ENCODE measurements around the gene MAPRE2. TPM values are rescaled to one million over a fixed set of nuclear protein-coding genes. Genes with fewer than 3 reads are reported as not detected.

Gene MAPRE2
- total RNA-seq, 1 experiment from 2014 or later, result 31.4 TPM

DNA sequence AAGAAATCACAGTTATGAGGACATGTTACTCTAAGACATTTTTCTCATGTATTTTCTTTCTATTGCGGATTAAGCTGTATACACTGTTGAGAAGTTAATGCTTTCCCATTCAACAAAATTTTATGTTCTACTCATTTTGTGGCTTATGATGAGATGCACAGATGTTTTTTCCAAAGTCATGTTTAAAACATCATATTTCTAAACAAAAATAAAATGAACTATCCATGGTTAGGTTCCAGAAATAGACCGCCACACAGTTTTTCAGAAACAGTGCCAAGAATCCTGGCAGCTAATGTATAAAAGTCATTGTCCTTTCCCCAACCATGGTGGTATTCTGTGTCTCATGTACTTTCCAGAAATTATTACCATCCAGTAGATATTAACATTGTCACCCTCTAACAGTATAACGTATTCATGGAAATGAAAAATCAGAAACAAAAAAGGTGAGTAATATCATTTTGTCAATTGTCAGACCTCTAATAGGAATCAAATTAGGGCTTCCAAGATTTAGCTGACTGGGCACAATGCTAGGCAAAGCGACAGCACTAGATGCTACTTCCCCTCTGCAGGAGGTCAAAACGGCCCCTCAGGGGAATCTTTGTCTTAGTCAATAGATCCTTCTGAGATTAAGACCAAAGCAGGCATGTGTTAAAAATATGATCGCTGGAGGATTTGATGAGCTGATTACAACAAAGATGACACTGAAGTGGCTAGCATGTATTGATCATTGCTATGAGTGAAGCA, 145.2 kb downstream of the MAPRE2 start:
- no peak overlapping the region for H3K27ac Mint-ChIP-seq (ENCODE audit: unreplicated experiment)
- no peaks in the 10 kb centered on the region for H3K4me1 Mint-ChIP-seq (ENCODE audit: low read depth, unreplicated experiment)
- TF ChIP-seq, protein P1, sequence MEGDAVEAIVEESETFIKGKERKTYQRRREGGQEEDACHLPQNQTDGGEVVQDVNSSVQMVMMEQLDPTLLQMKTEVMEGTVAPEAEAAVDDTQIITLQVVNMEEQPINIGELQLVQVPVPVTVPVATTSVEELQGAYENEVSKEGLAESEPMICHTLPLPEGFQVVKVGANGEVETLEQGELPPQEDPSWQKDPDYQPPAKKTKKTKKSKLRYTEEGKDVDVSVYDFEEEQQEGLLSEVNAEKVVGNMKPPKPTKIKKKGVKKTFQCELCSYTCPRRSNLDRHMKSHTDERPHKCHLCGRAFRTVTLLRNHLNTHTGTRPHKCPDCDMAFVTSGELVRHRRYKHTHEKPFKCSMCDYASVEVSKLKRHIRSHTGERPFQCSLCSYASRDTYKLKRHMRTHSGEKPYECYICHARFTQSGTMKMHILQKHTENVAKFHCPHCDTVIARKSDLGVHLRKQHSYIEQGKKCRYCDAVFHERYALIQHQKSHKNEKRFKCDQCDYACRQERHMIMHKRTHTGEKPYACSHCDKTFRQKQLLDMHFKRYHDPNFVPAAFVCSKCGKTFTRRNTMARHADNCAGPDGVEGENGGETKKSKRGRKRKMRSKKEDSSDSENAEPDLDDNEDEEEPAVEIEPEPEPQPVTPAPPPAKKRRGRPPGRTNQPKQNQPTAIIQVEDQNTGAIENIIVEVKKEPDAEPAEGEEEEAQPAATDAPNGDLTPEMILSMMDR (IDR thresholded peaks at IDR 0.05; ENCODE audit: unreplicated experiment), result no peak
- no peak for DNase-seq
- intact Hi-C loops (cut with micrococcal nuclease; ENCODE audit: unreplicated experiment), result no loop called here
- CTCF ChIA-PET, result no interaction called here
- no peak overlapping the region for H3K4me3 Mint-ChIP-seq (ENCODE audit: low read depth, unreplicated experiment)
- H3K9me3 Mint-ChIP-seq (ENCODE audit: low read depth, unreplicated experiment), result no peaks in the 10 kb centered on the region
- H3K27me3 Mint-ChIP-seq (ENCODE audit: unreplicated experiment), result no peaks in the 10 kb centered on the region
- no TSS peak for BruUV-seq (replicated peaks)
- no peaks in the 10 kb centered on the region for H3K36me3 Mint-ChIP-seq (ENCODE audit: insufficient read depth, unreplicated experiment)

- CTCF ChIA-PET, result no interaction called here
Observed at GRCh38 chr18:35189510-35189909, 148.3 kb downstream of the MAPRE2 start.

GRCh38 chr18:35190948-35191697, 149.9 kb downstream of the MAPRE2 start:
- no TSS peak for BruUV-seq (replicated peaks)
- Mint-ChIP-seq H3K27me3 (ENCODE audit: unreplicated experiment) (no peaks in the 10 kb centered on the region), H3K36me3 (ENCODE audit: insufficient read depth, unreplicated experiment) (no peaks in the 10 kb centered on the region), H3K27ac (ENCODE audit: unreplicated experiment) (no peak overlapping the region), H3K4me1 (ENCODE audit: low read depth, unreplicated experiment) (no peaks in the 10 kb centered on the region), H3K4me3 (ENCODE audit: low read depth, unreplicated experiment) (no peak overlapping the region), H3K9me3 (ENCODE audit: low read depth, unreplicated experiment) (no peaks in the 10 kb centered on the region)
- TF ChIP-seq, protein P1 (IDR thresholded peaks at IDR 0.05; ENCODE audit: unreplicated experiment), result no peak
- CTCF ChIA-PET, result no interaction called here
- no peak for DNase-seq
- intact Hi-C loops (cut with micrococcal nuclease; ENCODE audit: unreplicated experiment), result no loop called here

More at GRCh38 chr18:35189510-35189909, 148.3 kb downstream of the MAPRE2 start:
- TF ChIP-seq, protein P1 (IDR thresholded peaks at IDR 0.05; ENCODE audit: unreplicated experiment), result no peak
- no TSS peak for BruUV-seq (replicated peaks)
- Mint-ChIP-seq H3K36me3 (ENCODE audit: insufficient read depth, unreplicated experiment) (no peaks in the 10 kb centered on the region), H3K27me3 (ENCODE audit: unreplicated experiment) (no peaks in the 10 kb centered on the region), H3K9me3 (ENCODE audit: low read depth, unreplicated experiment) (no peaks in the 10 kb centered on the region), H3K4me1 (ENCODE audit: low read depth, unreplicated experiment) (no peaks in the 10 kb centered on the region), H3K4me3 (ENCODE audit: low read depth, unreplicated experiment) (no peak overlapping the region), H3K27ac (ENCODE audit: unreplicated experiment) (no peak overlapping the region)
- no peak for DNase-seq
- intact Hi-C loops (cut with micrococcal nuclease; ENCODE audit: unreplicated experiment), result no loop called here

DNA sequence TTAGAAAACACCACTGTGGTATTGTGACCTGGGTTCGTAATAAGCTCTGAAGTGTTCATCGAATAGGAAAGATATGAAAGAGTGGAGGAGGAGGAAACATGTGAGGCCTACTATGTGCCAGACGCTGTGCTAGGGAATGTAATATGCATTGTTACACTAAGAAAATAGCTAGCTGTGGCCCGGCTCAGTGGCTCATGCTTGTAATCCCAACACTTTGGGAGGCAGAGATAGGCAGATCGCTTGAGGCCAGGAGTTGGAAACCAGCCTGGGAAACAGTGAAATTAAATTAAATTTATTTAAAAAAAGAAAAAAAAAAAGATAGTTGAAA, 150.4 kb downstream of the MAPRE2 start:
- Mint-ChIP-seq H3K27ac (ENCODE audit: unreplicated experiment) (no peak overlapping the region), H3K4me1 (ENCODE audit: low read depth, unreplicated experiment) (no peaks in the 10 kb centered on the region), H3K27me3 (ENCODE audit: unreplicated experiment) (no peaks in the 10 kb centered on the region), H3K9me3 (ENCODE audit: low read depth, unreplicated experiment) (no peaks in the 10 kb centered on the region), H3K36me3 (ENCODE audit: insufficient read depth, unreplicated experiment) (no peaks in the 10 kb centered on the region), H3K4me3 (ENCODE audit: low read depth, unreplicated experiment) (no peak overlapping the region)
- intact Hi-C loops (cut with micrococcal nuclease; ENCODE audit: unreplicated experiment), result no loop called here
- TF ChIP-seq, protein P1 (IDR thresholded peaks at IDR 0.05; ENCODE audit: unreplicated experiment), result no peak
- CTCF ChIA-PET, result no interaction called here
- no peak for DNase-seq
- no TSS peak for BruUV-seq (replicated peaks)

All from Calu3 (cell line).